ENCODE measurements around the gene SRPK2.

The SRPK2 gene

DNA sequence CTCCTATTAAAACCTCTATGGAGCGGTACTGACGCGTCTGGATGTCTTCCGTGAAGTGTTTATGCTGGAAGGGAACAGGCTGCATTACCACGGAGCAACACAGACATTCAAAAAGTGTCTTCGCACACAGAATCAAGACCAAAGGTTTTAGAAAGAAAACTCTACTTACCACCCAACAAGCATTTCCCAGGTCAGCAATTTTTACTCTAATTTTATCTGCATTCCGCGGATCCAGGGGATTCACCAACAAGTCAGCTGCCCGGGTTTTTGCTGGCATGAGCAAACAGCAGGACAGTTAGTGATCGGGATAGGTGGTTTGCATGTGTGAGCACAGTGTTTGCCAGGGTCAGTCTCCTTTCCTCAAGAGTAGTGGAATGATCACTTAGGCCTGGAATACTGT is 255.9 kb downstream of the SRPK2 start:
- CTCF ChIA-PET, result no interaction called here
- Histone ChIP-seq H3K9me3 (ENCODE audit: control insufficient read depth, insufficient read depth, low read depth, low read length) (no peaks in the 10 kb centered on the region), H3K36me3 (ENCODE audit: control insufficient read depth in 2 of 2, insufficient read depth in 1 of 2, low read length in 2 of 2) (peaks cover 0 to 17% of the 10 kb centered on the region in 2 experiments; a peak in 1 of 3 replicates)

DNA sequence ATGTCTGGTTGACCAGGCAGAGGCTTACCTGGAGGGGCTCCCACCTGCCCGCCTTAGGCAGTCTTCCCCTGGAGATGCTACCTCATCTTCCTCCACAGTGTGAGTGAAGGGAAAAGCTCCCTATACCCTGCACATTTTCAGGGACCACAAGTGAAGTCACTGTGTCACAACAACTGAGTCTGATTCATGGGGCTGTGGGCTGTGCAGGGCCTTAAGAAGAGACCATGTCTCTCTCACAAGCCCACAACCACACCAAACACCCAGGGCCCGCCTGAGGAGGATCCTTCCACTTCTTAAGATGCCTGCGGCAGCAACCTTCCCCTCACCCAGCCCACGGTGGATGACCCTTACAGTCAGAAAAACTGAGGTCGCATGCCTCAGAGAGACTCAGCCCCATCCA is 256.4 kb downstream of the SRPK2 start:
- CTCF ChIA-PET, result no interaction called here
- Histone ChIP-seq H3K27ac (ENCODE audit: extremely low read depth, low read depth, low read length) (no peak overlapping the region), H3K4me3 (ENCODE audit: low read depth, low read length) (no peak overlapping the region), H3K36me3 (ENCODE audit: control insufficient read depth in 2 of 2, insufficient read depth in 1 of 2, low read length in 2 of 2) (peaks cover 0 to 17% of the 10 kb centered on the region in 2 experiments; a peak in 1 of 3 replicates), H3K4me1 (ENCODE audit: control insufficient read depth, insufficient read depth, low read length) (0 out of 2 replicates have a peak, but pooled peaks cover 3% of the 10 kb centered on the region), H3K9me3 (ENCODE audit: control insufficient read depth, insufficient read depth, low read depth, low read length) (no peaks in the 10 kb centered on the region)
- POLR2A ChIA-PET, result no interaction called here
- TF ChIP-seq ZNF623 (tag by site-specific recombination; IDR thresholded peaks at IDR 0.05) (no peak), ZNF624 (tag by site-specific recombination; IDR thresholded peaks at IDR 0.05) (no peak), ZNF629 (tag by site-specific recombination; IDR thresholded peaks at IDR 0.05) (no peak), ZNF302 (tag by site-specific recombination; IDR thresholded peaks at IDR 0.05; ENCODE audit: low read depth) (no peak)
- TF ChIP-seq, protein P1, sequence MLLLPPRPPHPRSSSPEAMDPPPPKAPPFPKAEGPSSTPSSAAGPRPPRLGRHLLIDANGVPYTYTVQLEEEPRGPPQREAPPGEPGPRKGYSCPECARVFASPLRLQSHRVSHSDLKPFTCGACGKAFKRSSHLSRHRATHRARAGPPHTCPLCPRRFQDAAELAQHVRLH (tag by site-specific recombination; IDR thresholded peaks at IDR 0.05), result no peak
- TF ChIP-seq, protein P2, sequence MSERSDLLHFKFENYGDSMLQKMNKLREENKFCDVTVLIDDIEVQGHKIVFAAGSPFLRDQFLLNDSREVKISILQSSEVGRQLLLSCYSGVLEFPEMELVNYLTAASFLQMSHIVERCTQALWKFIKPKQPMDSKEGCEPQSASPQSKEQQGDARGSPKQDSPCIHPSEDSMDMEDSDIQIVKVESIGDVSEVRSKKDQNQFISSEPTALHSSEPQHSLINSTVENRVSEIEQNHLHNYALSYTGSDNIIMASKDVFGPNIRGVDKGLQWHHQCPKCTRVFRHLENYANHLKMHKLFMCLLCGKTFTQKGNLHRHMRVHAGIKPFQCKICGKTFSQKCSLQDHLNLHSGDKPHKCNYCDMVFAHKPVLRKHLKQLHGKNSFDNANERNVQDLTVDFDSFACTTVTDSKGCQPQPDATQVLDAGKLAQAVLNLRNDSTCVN (tag by site-specific recombination; optimal IDR thresholded peaks at IDR 0.05), result no peak

More for the DNA sequence above, 255.9 kb downstream of the SRPK2 start:
- H3K27ac ChIP-seq (ENCODE audit: extremely low read depth, low read depth, low read length), result no peak overlapping the region
- H3K4me3 ChIP-seq (ENCODE audit: low read depth, low read length), result no peak overlapping the region
- TF ChIP-seq, protein P3, sequence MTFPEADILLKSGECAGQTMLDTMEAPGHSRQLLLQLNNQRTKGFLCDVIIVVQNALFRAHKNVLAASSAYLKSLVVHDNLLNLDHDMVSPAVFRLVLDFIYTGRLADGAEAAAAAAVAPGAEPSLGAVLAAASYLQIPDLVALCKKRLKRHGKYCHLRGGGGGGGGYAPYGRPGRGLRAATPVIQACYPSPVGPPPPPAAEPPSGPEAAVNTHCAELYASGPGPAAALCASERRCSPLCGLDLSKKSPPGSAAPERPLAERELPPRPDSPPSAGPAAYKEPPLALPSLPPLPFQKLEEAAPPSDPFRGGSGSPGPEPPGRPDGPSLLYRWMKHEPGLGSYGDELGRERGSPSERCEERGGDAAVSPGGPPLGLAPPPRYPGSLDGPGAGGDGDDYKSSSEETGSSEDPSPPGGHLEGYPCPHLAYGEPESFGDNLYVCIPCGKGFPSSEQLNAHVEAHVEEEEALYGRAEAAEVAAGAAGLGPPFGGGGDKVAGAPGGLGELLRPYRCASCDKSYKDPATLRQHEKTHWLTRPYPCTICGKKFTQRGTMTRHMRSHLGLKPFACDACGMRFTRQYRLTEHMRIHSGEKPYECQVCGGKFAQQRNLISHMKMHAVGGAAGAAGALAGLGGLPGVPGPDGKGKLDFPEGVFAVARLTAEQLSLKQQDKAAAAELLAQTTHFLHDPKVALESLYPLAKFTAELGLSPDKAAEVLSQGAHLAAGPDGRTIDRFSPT (tag by site-specific recombination; IDR thresholded peaks at IDR 0.05), result no peak
- TF ChIP-seq ZNF426 (tag by site-specific recombination; IDR thresholded peaks at IDR 0.05) (no peak), ZNF157 (tag by site-specific recombination; IDR thresholded peaks at IDR 0.05) (no peak), ZNF366 (tag by site-specific recombination; conservative IDR thresholded peaks at IDR 0.05) (no peak), ZNF558 (tag by site-specific recombination; IDR thresholded peaks at IDR 0.05) (no peak), ZNF335 (tag by site-specific recombination; conservative IDR thresholded peaks at IDR 0.05) (no peak), MZF1 (tag by site-specific recombination; IDR thresholded peaks at IDR 0.05; ENCODE audit: borderline replicate concordance) (no peak), ZNF341 (tag by site-specific recombination; IDR thresholded peaks at IDR 0.05; ENCODE audit: low read depth) (no peak), ZNF211 (tag by site-specific recombination; IDR thresholded peaks at IDR 0.05; ENCODE audit: low read depth) (no peak), ZNF571 (tag by site-specific recombination; IDR thresholded peaks at IDR 0.05) (no peak), SP7 (tag by site-specific recombination; IDR thresholded peaks at IDR 0.05) (no peak), ZNF561 (tag by site-specific recombination; IDR thresholded peaks at IDR 0.05; ENCODE audit: borderline replicate concordance) (no peak), ZNF747 (tag by site-specific recombination; IDR thresholded peaks at IDR 0.05) (no peak), ZXDB (tag by site-specific recombination; IDR thresholded peaks at IDR 0.05) (no peak)
- TF ChIP-seq, protein P4, sequence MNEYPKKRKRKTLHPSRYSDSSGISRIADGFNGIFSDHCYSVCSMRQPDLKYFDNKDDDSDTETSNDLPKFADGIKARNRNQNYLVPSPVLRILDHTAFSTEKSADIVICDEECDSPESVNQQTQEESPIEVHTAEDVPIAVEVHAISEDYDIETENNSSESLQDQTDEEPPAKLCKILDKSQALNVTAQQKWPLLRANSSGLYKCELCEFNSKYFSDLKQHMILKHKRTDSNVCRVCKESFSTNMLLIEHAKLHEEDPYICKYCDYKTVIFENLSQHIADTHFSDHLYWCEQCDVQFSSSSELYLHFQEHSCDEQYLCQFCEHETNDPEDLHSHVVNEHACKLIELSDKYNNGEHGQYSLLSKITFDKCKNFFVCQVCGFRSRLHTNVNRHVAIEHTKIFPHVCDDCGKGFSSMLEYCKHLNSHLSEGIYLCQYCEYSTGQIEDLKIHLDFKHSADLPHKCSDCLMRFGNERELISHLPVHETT (tag by site-specific recombination; IDR thresholded peaks at IDR 0.05), result no peak
- TF ChIP-seq, protein P5, sequence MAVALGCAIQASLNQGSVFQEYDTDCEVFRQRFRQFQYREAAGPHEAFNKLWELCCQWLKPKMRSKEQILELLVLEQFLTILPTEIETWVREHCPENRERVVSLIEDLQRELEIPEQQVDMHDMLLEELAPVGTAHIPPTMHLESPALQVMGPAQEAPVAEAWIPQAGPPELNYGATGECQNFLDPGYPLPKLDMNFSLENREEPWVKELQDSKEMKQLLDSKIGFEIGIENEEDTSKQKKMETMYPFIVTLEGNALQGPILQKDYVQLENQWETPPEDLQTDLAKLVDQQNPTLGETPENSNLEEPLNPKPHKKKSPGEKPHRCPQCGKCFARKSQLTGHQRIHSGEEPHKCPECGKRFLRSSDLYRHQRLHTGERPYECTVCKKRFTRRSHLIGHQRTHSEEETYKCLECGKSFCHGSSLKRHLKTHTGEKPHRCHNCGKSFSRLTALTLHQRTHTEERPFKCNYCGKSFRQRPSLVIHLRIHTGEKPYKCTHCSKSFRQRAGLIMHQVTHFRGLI (tag by site-specific recombination; IDR thresholded peaks at IDR 0.05), result no peak
- TF ChIP-seq, protein P6, sequence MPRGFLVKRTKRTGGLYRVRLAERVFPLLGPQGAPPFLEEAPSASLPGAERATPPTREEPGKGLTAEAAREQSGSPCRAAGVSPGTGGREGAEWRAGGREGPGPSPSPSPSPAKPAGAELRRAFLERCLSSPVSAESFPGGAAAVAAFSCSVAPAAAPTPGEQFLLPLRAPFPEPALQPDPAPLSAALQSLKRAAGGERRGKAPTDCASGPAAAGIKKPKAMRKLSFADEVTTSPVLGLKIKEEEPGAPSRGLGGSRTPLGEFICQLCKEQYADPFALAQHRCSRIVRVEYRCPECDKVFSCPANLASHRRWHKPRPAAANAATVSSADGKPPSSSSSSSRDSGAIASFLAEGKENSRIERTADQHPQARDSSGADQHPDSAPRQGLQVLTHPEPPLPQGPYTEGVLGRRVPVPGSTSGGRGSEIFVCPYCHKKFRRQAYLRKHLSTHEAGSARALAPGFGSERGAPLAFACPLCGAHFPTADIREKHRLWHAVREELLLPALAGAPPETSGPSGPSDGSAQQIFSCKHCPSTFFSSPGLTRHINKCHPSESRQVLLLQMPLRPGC (tag by site-specific recombination; IDR thresholded peaks at IDR 0.05), result no peak
- H3K4me1 ChIP-seq (ENCODE audit: control insufficient read depth, insufficient read depth, low read length), result 0 out of 2 replicates have a peak, but pooled peaks cover 3% of the 10 kb centered on the region
- POLR2A ChIA-PET, result no interaction called here

Measured in HEK293 (cell line).